Right lobe of liver (tissue), 6 donors: ENCODE measurements around the gene DHX30. TPM values are rescaled to one million over a fixed set of nuclear protein-coding genes. Genes with fewer than 3 reads are reported as not detected.

ENCODE experiments used
- ATAC-seq, 4 donors: fragments of 200-7000 bp; cut with Tn5 transposase; one replicate each; pipeline ENCODE4 v1.9.1; 2020; ENCODE audit warnings: mild to moderate bottlenecking in 4 of 4, moderate library complexity in 4 of 4
- DNase-seq, 3 donors: peaks; one replicate each; pipeline ENCODE4 v3.0.0-alpha.2; 2020
- H3K27ac ChIP-seq, 3 donors: fragments of 200-600 bp; one replicate each; pipeline ENCODE4 v1.8.0; 2022
- H3K27me3 ChIP-seq, 2 donors: fragments of 200-600 bp; one replicate each; pipeline ENCODE4 v1.8.0; 2022
- H3K36me3 ChIP-seq, 4 donors: fragments of 200-600 bp; sonication (generic) in 1 of 4; one replicate each; pipeline versions ENCODE4 v1.5.1 to v1.8.0; 2017 to 2022; ENCODE audit warnings: control low read depth in 1 of 4
- H3K4me1 ChIP-seq, 4 donors: fragments of 200-600 bp; sonication (generic) in 1 of 4; one replicate each; pipeline versions ENCODE4 v1.5.1 to v1.8.0; 2017 to 2022; ENCODE audit warnings: control low read depth in 1 of 4
- H3K4me3 ChIP-seq, 3 donors: fragments of 200-600 bp; one replicate each; pipeline ENCODE4 v1.8.0; 2022
- H3K9me3 ChIP-seq, 4 donors: fragments of 200-600 bp; sonication (generic) in 1 of 4; one replicate each; pipeline versions ENCODE4 v1.5.1 to v1.8.0; 2017 to 2022; ENCODE audit warnings: control low read depth in 1 of 4
- CTCF ChIP-seq, 4 donors: fragments of 200-600 bp in 3 of 4; fragments of 450-650 bp in 1 of 4; IDR thresholded peaks; one replicate each; pipeline versions ENCODE4 v1.5.1 to v1.8.0; 2016 to 2022; ENCODE audit warnings: antibody characterized with exemption in 4 of 4, mild to moderate bottlenecking in 2 of 4
- POLR2A ChIP-seq: fragments of 450-650 bp; IDR thresholded peaks from one replicate; pipeline ENCODE4 v1.6.1; 2017; ENCODE audit warnings: antibody characterized with exemption, mild to moderate bottlenecking
- WGBS: methylation state at CpG from one replicate; pipeline ENCODE4 v1.1.6; 2018; ENCODE audit warnings: low coverage, low lambda C conversion rate; ENCODE audit not compliant: insufficient coverage; ENCODE audit errors: missing lambda C conversion rate; 5-methylcytosine and 5-hydroxymethylcytosine counted together
- intact Hi-C, 2 donors: fragments of 100-400 bp; cut with DNase I; formaldehyde crosslinking; loops; one replicate each; pipeline versions ENCODE4 v1.11.2 to v1.14.1; 2022
- microRNA counts: library from miRNA; unstranded; fragments of <30 nt; microRNA quantifications from one replicate; lab custom pipeline; 2016
- microRNA-seq, 2 donors: library from miRNA; unstranded; fragments of <30 nt; microRNA quantifications; one replicate each; pipeline ENCODE4, GENCODE V29; 2019 to 2020
- small RNA-seq, 2 experiments: library from RNA; depleted of rRNA; stranded (forward); fragments of <200 nt; gene quantifications; one replicate each; pipeline ENCODE3, GENCODE V24; 2016
- total RNA-seq, 6 experiments: library from RNA; depleted of rRNA in 2 of 6; stranded (reverse); fragments of >200 nt in 2 of 6; fragmentation: NEBNext Ultra II Directional in 3 of 6; extraction: Animal tissue kit (Norgen Biotek cat#: 25700) in 3 of 6; gene quantifications; one replicate each; pipeline versions ENCODE4 v1.1.0 to v1.2.4, GENCODE V29; 2016 to 2023
- donor health status: DM: no; HTN: yes; CAD: no.
- donor health status: DM: no; HTN: no; CAD: no.
- donor health status: DM: no; HTN: no; CAD: no.
- donor health status: DM: no; HTN: yes; CAD: no.
- donor health status: DM: no; HTN: yes; CAD: no.

The DHX30 gene
- total RNA-seq, 6 experiments from 2014 or later: 20.1 to 40.9 (median 28.7) TPM

DNA sequence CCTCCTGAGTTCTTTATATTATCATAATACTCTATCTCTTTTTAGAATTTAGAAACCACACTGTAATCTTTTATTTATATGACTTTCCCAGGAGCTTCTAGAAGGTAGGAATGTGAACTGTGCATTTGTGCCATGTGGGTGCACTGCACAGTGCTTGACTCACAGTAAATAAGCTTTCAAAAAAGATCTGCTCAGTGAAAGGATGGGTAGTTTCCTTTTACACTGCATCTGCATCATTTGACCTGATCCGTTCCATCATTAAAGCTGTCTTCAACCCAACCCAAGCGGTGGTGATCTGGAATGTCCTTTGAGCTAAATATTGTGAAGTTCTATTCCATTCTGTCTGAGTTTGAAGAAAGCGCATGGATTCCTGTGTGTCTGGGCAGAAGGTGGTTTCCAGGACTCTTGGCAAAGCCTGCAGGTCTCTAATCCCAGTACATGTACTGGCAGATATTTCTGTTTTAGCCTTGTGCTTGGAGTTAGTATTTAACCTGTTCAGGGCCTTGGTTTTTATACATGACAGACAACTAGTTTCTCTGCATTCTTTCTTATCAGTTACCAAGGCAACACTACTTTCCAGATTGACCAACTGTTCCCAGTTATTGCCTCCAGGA lies 96.7 kb downstream of the DHX30 start:
- Histone ChIP-seq H3K27ac (no peak overlapping the region), H3K4me1 (no peaks in the 10 kb centered on the region), H3K9me3 (no peaks in the 10 kb centered on the region), H3K27me3 (no peaks in the 10 kb centered on the region), H3K36me3 (peaks cover 0 to 15% (median 0%) of the 10 kb centered on the region in 4 donors), H3K4me3 (no peak overlapping the region)
- intact Hi-C loops: no loop called here
- ATAC-seq (no peak), DNase-seq (no peak)
- WGBS: 100% methylated on average over 3 of the region's 3 CpGs
- no peak for TF ChIP-seq CTCF (IDR thresholded peaks at IDR 0.05)
- no peak for TF ChIP-seq POLR2A

MicroRNAs within 50 kb of the gene (microRNA counts, 767-probe panel; counts per million panel counts)
- microRNA hsa-miR-1226-3p (lab: Ali Mortazavi, UCI): 237 counts per million

Small RNA genes lying within 50 kb of the gene (microRNA-seq; reads per million reads assigned to microRNA genes)
- gene MIR1226: 9.8 to 34.8 reads per million in 2 donors

Small RNA genes lying within 50 kb of the gene (small RNA-seq; reads per million reads assigned to genes)
- gene MIR1226 (0 to 0.52 reads per million in 2 experiments), gene RF02271 (0 reads per million in 2 experiments)

Other genes with a start within 250 kb of the DHX30 start
- under 1 TPM in 5 of 6 experiments, not detected in 1; 0.18 to 0.39 (median 0.25) TPM for gene CSPG5, start 224.3 kb upstream of the DHX30 start, total RNA-seq
- gene SMARCC1, start 21.2 kb upstream of the DHX30 start, total RNA-seq: 10 to 100 TPM; 15.6 to 32.0 (median 24.1) TPM
- gene MAP4, start 213.3 kb downstream of the DHX30 start, total RNA-seq: 10 to 100 TPM; 59.1 to 94.9 (median 66.2) TPM